ENCODE data around the gene DDX24. TPM values are rescaled to one million over a fixed set of nuclear protein-coding genes. Genes with fewer than 3 reads are reported as not detected.

DDX24 gene
- total and polyA plus RNA-seq, 2 donors = 55.1 to 144 TPM

DNA sequence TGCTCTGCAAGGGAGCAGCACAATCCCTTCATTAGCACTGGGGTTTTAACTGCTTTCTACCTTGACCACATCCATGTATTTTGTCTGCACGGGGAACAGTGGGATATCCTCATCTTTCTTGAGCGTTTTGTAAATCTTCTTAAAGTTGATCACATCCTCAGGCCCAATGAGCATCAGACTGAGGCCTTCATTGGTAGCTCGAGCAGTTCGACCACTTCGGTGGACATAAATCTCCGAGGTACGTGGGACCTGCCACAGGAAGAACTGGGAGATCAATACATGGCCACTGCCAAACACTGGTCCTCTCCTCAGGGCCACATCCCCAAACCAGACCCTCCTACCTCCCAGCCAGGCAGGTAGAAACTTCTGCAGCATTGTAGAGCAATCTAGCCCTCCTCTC, 26.1 kb downstream of the DDX24 start:
- Histone ChIP-seq H3K4me1 (ENCODE audit: insufficient read depth) (no peaks in the 10 kb centered on the region), H3K27ac (ENCODE audit: low read depth) (no peak overlapping the region), H3K36me3 (ENCODE audit: insufficient read depth) (peaks cover 16% of the 10 kb centered on the region), H3K4me3 (ENCODE audit: low read depth, low read length) (no peak overlapping the region)
- no peak for DNase-seq (ENCODE audit: extremely low spot score)
- 96% methylated on average over 7 of the region's 7 CpGs for WGBS

DNA sequence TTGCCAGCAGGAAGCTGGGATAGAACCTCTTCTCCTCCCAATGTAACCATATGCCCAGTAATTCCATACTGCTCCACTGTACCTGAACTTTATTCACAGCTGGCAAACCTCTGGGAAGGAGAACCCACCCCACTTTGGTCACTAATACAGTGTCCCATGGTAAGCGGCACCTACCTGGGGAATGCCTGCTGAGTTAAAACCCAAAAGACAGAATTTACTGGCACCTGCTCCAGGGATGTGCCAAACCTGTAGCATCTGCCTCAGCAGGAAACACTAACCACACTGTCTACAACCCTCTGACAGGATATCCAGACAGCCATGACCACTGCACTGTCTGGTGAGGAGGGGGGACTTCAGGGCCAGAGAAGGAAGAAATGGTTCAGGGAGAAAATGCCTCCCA, 26.6 kb downstream of the DDX24 start:
- no peaks in the 10 kb centered on the region for H3K4me1 ChIP-seq (ENCODE audit: insufficient read depth)
- no peak for DNase-seq (ENCODE audit: extremely low spot score)
- H3K36me3 ChIP-seq (ENCODE audit: insufficient read depth) = peaks cover 13% of the 10 kb centered on the region
- no peak overlapping the region for H3K27ac ChIP-seq (ENCODE audit: low read depth)
- 98% methylated on average over 1 of the region's 1 CpG for WGBS
- H3K4me3 ChIP-seq (ENCODE audit: low read depth, low read length) = no peak overlapping the region

DNA sequence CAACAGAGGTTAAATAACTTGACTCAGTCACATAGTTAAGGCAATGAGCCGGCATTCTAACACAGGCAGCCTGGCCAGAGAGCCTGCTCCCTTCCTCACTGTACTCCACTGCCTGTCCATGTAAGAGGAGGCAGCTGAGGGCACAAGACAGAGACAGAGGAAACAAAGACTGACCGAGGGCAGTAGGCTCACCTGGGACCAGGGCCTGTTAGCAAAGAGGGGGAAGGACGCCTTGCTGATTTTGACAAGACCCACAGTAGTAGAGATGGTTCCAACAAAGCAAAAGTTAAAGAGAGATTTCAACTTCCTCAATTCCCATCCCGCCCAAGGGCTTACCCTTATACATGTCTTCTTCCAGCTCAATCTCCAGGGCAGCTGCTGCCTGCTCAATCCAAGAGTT, 28.3 kb downstream of the DDX24 start:
- Histone ChIP-seq H3K4me3 (ENCODE audit: low read depth, low read length) (no peak overlapping the region), H3K36me3 (ENCODE audit: insufficient read depth) (peaks cover 11% of the 10 kb centered on the region), H3K27ac (ENCODE audit: low read depth) (no peak overlapping the region), H3K4me1 (ENCODE audit: insufficient read depth) (no peaks in the 10 kb centered on the region)
- DNase-seq (ENCODE audit: extremely low spot score) = no peak
- WGBS = 90% methylated on average over 4 of the region's 4 CpGs

DNA sequence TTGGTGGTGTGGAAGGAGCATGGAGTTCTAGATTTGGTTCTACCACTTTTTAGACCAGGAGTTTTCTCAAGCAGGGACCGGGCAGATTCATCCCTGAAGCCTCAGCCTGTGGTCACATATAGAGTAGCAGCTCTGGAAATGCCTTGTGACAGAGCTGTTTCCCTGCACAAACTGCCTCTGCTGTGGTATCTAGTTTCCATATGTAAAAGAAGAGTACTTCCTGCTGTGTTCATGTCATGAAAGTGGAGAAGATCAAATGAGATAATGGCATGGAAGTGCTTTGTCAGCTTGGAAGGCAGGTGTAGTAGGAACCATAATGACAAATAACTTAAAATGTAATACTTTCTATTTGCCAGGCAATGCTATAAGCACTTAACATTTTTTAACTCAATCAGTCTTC, 28.8 kb downstream of the DDX24 start:
- peaks cover 11% of the 10 kb centered on the region for H3K36me3 ChIP-seq (ENCODE audit: insufficient read depth)
- H3K4me3 ChIP-seq (ENCODE audit: low read depth, low read length) = no peak overlapping the region
- H3K4me1 ChIP-seq (ENCODE audit: insufficient read depth) = no peaks in the 10 kb centered on the region
- DNase-seq (ENCODE audit: extremely low spot score) = no peak
- WGBS = 93% methylated on average over 1 of the region's 1 CpG
- H3K27ac ChIP-seq (ENCODE audit: low read depth) = no peak overlapping the region

DNA sequence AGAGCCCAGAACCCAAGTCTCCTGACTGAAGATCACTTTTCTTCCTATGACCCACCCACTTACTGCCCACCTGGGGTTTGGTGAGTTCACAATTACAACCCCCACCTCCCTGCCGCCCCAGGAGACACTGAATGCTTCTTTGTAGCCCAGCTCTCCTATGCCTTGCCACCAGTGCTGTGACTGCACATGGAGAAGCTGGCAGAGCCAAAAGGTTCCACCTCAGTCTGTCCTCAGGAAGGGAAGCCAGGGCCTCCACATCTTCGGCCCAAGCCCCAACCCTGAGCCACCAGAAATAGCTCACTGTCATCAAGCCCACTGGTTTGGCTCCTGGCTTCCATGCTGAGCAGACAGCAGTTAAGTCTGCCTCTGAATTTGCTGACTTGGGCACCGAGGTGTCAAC, 29.2 kb downstream of the DDX24 start:
- Histone ChIP-seq H3K27ac (ENCODE audit: low read depth) (no peak overlapping the region), H3K4me3 (ENCODE audit: low read depth, low read length) (no peak overlapping the region), H3K36me3 (ENCODE audit: insufficient read depth) (peaks cover 12% of the 10 kb centered on the region), H3K4me1 (ENCODE audit: insufficient read depth) (no peaks in the 10 kb centered on the region)
- WGBS = 83% methylated on average over 3 of the region's 3 CpGs
- DNase-seq (ENCODE audit: extremely low spot score) = no peak

DNA sequence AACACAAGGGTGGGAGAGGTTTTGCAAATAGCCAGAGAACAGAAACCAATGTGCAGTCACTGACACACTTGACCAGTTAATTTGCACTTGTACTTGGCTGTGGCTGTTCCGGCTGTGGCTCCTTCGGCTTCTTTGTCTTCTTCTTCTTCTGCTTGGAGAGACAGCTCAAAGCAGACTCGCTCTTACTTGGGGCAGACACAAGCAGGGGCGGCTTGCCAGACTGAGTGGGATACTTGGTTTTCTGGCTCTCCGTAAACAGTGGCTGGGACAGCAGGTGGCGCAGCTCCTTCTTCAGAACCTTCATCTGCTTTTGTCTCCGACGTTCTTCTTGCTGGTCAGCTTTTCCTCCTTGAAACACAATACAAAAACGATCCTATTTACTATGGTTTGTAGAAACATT, 29.9 kb downstream of the DDX24 start:
- Histone ChIP-seq H3K36me3 (ENCODE audit: insufficient read depth) (peaks cover 10% of the 10 kb centered on the region), H3K4me1 (ENCODE audit: insufficient read depth) (no peaks in the 10 kb centered on the region), H3K27ac (ENCODE audit: low read depth) (no peak overlapping the region), H3K4me3 (ENCODE audit: low read depth, low read length) (no peak overlapping the region)
- 51% methylated on average over 9 of the region's 9 CpGs for whole genome bisulfite sequencing
- peak; percentile 11 for DNase-seq (ENCODE audit: extremely low spot score)

DNA sequence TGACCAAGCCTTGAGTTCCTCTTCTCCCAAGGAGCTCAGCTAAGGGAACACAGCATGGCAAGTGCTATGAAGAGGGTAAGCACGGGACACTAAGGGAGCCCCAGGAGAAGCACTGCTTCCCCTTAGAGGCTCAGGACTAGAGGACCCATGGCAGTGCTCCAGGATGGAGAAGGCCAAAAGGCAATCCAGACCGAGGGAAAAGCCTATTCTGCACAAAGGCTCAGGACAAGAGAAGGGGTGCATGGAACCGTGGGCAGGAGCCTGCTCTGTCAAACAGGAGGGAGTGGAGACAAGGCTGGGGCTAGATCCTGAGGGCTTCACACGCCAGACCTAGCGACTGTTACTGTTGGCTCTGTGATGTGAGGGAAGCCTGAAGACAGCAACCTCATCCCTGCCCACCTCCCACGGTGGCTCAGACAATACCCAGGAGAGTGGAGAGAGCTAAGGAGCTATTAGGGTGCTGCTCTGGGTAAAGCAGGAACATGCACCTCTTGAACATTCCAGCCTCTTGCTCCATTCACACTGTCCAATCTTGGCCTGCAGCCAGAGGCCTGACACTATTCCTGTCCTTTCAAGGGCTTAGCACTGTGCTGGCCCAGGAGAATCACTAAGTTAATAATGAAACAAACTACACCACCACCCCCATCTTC, 30.6 kb downstream of the DDX24 start:
- Histone ChIP-seq H3K36me3 (ENCODE audit: insufficient read depth) (peaks cover 9% of the 10 kb centered on the region), H3K4me3 (ENCODE audit: low read depth, low read length) (no peak overlapping the region), H3K4me1 (ENCODE audit: insufficient read depth) (no peaks in the 10 kb centered on the region), H3K27ac (ENCODE audit: low read depth) (no peak overlapping the region)
- no peak for DNase-seq (ENCODE audit: extremely low spot score)
- whole genome bisulfite sequencing = 87% methylated on average over 6 of the region's 6 CpGs

DNA sequence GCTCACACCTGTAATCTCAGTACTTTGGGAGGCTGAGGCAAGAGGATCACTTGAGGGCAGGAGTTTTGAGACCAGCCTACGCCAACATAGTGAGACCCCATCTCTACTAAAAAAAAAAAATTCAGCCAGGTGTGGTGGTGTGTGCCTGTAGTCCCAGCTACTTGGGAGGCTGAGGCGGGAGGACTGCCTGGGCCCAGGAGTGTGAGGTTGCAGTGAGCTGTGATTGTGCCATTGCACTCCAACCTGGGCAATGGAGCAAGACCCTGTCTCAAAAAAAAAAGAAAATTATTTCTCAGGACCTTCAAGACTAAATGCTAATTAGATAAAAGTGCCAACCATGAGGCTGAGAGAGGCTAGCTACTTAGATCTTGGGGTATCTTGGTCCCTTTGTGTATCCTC, 31.4 kb downstream of the DDX24 start:
- H3K4me1 ChIP-seq (ENCODE audit: insufficient read depth) = no peaks in the 10 kb centered on the region
- DNase-seq (ENCODE audit: extremely low spot score) = no peak
- peaks cover 6% of the 10 kb centered on the region for H3K36me3 ChIP-seq (ENCODE audit: insufficient read depth)
- H3K4me3 ChIP-seq (ENCODE audit: low read depth, low read length) = no peak overlapping the region
- WGBS = 50% methylated on average over 2 of the region's 2 CpGs
- no peak overlapping the region for H3K27ac ChIP-seq (ENCODE audit: low read depth)

DNA sequence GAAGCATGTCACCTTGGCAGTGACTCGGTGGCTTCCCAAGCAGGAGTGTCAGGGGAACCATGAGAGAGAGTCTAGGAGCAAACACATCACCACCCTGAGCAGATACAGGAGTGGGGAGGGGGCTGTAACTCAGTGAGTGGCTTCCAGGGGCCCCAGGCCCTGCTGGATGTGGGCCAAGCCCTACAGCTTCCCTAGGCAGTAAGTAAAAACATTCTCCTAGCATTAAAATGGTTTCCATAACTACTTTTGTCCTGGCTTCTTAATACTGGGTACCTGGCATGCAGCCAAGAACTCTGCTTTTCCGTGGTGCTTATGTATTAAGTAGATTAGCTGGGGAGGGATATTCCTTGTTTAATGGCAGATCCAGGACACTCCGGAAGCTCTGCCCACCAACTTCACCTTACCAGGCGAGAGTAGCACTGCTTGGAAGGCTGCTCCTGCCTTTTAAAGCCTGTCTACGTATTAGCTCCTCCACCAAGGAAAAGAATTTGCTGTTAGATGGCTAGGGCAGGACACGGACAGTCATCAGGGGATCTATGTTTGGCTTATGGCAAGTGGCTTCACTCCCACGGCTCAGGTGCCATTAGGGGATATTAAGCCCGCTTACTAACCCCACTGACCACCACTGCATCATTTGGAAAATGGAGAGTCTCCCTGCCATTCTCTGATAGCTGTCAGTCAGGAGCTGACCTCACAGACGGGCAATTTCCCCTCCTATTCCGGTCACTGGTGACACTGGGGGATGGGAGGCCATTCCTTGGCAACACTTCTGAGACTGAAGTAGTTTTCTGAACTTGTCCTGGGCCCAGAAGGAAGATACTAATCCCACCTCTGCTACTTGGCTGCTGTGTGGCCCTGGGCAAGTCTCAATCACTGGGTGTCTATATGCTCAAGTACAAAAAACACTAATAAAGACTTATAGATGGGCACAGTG, 32.0 kb downstream of the DDX24 start:
- peaks cover 6% of the 10 kb centered on the region for H3K36me3 ChIP-seq (ENCODE audit: insufficient read depth)

DNA sequence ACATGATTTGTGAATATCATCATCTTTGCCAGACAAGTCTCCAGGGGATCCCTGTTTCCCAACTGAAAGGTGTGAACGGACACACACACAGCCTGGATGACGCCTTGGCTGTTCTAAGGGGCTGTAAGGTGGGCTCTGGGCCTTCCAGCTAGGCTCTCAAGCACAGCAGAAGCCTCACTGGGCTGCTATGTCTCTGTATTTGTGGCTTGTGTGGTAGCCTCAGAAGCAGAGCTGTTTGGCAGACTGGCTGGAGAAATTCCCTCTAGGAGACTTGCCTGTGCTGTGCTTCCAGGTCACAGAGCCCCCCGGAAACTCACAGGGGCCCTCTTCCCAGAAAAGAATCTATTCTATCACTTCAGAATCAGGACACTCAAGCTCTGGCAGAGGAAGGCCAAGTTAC, 33.4 kb downstream of the DDX24 start:
- H3K27ac ChIP-seq (ENCODE audit: low read depth) = no peak overlapping the region
- no peak for DNase-seq (ENCODE audit: extremely low spot score)
- H3K36me3 ChIP-seq (ENCODE audit: insufficient read depth) = peaks cover 6% of the 10 kb centered on the region
- H3K4me1 ChIP-seq (ENCODE audit: insufficient read depth) = no peaks in the 10 kb centered on the region
- WGBS = 94% methylated on average over 3 of the region's 3 CpGs
- H3K4me3 ChIP-seq (ENCODE audit: low read depth, low read length) = no peak overlapping the region

More for the DNA sequence above, 32.0 kb downstream of the DDX24 start:
- Histone ChIP-seq H3K4me3 (ENCODE audit: low read depth, low read length) (no peak overlapping the region), H3K27ac (ENCODE audit: low read depth) (no peak overlapping the region), H3K4me1 (ENCODE audit: insufficient read depth) (no peaks in the 10 kb centered on the region)
- DNase-seq (ENCODE audit: extremely low spot score) = peak; percentile 29
- 69% methylated on average over 10 of the region's 10 CpGs for WGBS

DNA sequence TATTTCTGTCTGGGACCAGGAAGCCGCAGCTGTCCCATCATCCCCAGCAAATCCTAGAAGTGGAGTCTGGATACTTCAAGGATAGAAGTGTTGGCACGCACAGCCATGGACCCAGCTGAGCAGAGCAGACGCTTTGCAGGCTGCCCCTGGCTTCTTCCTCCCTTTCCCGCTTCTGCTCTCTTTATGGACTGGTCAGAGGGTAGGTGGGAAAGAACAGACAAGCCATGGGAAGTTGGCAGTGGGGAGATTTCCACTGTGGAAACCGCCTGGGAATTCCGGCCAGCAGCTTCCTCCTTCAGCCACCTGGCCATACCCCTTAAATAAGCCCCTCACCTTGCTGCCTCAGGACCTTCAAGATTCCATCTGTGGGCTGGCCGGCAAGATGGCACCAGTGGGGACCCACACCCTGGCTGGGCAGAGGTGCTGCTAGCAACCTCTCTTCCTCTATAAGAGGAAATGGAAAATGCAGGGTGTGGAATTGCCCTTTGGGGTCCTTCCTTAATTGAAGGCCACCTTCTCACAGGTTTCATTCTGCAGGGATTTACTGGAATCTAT, 34.2 kb downstream of the DDX24 start:
- H3K4me1 ChIP-seq (ENCODE audit: insufficient read depth) = no peaks in the 10 kb centered on the region
- no peak for DNase-seq (ENCODE audit: extremely low spot score)
- H3K27ac ChIP-seq (ENCODE audit: low read depth) = no peak overlapping the region
- peaks cover 6% of the 10 kb centered on the region for H3K36me3 ChIP-seq (ENCODE audit: insufficient read depth)
- H3K4me3 ChIP-seq (ENCODE audit: low read depth, low read length) = no peak overlapping the region
- WGBS = 72% methylated on average over 7 of the region's 7 CpGs

DNA sequence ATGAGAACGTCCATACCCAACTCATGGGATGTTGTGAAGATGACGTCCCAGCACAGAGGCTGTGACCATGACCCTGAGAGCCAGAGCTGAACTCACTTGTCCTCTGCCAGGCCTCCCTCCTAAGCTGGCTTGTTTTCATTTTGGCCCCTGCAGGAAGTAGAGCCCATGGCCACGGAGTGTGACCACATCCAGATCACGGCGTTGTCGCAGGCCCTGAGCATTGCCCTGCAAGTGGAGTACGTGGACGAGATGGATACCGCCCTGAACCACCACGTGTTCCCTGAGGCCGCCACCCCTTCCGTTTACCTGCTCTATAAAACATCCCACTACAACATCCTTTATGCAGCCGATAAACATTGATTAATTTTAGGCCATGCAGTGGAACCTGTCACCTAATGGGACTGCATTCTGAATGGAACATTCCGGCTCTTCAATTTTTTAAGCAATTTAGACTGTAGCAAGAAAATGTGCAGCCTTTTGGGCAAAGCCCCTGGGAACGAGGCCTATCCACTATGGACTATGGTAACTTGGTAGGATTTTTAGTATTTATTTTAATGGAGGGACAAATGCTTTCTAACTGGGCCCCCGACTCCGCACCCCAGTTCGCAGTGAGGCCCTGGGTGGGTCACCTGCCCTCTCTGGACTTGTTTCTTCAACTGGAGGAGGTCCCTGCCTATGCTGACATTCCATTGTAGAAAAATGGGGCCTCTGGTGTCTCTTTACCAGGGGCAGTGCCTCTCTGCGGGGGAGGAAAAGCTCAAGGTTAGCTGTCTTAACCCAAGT, 35.2 kb downstream of the DDX24 start:
- H3K36me3 ChIP-seq (ENCODE audit: insufficient read depth) = peaks cover 6% of the 10 kb centered on the region
- DNase-seq (ENCODE audit: extremely low spot score) = no peak
- H3K27ac ChIP-seq (ENCODE audit: low read depth) = no peak overlapping the region
- H3K4me1 ChIP-seq (ENCODE audit: insufficient read depth) = no peaks in the 10 kb centered on the region
- 90% methylated on average over 19 of the region's 19 CpGs for WGBS
- H3K4me3 ChIP-seq (ENCODE audit: low read depth, low read length) = no peak overlapping the region

DNA sequence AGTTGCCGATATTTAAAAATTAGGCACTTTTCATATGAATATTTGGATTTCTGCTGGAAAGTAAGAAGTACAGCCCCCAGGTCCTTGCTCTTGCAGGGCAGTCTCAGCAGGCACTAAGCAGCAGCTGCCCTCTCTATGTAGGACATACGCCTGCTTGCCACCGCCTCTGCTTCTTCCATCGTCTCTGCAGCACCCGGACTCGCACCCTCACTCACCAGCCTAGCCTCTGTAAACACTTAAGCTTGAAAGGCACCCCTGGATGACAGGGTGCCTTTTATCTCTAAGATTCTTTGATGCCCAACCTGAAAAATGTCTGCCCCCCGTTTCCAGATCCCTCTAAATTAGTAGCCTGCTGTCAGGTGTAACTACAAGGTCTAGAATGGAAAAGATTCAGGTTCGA, 35.9 kb downstream of the DDX24 start:
- Histone ChIP-seq H3K4me3 (ENCODE audit: low read depth, low read length) (no peak overlapping the region), H3K36me3 (ENCODE audit: insufficient read depth) (peaks cover 6% of the 10 kb centered on the region), H3K27ac (ENCODE audit: low read depth) (no peak overlapping the region), H3K4me1 (ENCODE audit: insufficient read depth) (no peaks in the 10 kb centered on the region)
- DNase-seq (ENCODE audit: extremely low spot score) = no peak
- 92% methylated on average over 8 of the region's 8 CpGs for WGBS

Data from urinary bladder (tissue), 4 donors.